GM18520 (cell line): ENCODE results near the gene SUMO4.

Source experiments
- ATAC-seq: cut with Tn5 transposase; IDR thresholded peaks from one replicate; pipeline ENCODE4 v1.9.1; 2021; ENCODE audit not compliant: unreplicated experiment

The SUMO4 gene

GRCh38 chr6:149400050-149400449 is at the start of gene SUMO4:
Gene SUMO4 (plus strand): TSS chr6:149400262. CDS start chr6:149400392, 130 bp downstream.
- no peak for ATAC-seq

DNA sequence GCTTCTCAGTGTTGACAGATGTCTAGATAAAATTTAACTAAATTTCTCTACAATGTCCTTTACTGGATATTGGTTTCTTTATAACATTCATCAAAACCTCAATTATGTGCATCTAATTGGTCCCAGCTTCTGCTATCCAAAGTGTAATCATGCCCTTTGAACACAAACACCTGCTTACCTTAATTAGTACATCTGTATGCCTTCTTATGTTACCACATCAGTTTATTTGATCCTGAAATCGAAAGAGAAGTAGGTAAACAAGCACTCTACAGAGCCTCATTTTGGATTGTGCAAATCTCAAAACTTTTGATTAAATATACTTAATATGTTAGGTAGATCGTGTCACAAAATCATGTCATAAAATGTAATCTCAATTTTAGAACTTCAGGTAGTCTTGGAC is 46.1 kb upstream of the SUMO4 start:
- no peak for ATAC-seq

DNA sequence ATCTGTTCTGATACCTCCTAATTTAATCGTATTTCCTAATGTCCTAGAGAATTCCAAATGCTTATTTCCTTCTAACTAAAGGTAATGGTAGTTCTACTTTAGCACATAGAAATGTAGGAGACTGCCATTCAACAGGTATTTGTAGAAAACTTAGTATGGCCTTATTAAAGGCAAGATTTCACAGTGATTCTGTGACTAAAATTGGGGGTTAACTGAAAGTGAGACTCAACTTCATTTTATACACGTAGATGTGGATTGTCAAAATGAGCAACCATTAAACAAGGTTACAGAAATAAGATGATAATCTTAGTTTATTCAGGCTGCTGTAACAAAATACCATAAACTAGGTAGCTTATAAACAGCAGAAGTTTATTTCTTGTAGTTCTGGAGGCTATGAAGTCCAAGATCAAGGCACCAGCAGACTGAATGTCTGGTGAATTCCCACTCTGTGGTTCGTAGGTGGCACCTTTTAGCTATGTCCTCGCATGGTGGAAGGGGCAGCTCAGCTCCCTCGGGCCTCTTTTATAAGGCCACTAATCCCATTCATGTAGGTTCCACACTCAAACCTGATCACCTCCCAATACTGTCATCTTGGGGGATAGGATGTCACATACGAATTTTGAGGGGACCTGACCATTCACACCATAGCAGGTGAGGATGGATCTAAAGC is 43.8 kb upstream of the SUMO4 start:
- ATAC-seq: no peak

DNA sequence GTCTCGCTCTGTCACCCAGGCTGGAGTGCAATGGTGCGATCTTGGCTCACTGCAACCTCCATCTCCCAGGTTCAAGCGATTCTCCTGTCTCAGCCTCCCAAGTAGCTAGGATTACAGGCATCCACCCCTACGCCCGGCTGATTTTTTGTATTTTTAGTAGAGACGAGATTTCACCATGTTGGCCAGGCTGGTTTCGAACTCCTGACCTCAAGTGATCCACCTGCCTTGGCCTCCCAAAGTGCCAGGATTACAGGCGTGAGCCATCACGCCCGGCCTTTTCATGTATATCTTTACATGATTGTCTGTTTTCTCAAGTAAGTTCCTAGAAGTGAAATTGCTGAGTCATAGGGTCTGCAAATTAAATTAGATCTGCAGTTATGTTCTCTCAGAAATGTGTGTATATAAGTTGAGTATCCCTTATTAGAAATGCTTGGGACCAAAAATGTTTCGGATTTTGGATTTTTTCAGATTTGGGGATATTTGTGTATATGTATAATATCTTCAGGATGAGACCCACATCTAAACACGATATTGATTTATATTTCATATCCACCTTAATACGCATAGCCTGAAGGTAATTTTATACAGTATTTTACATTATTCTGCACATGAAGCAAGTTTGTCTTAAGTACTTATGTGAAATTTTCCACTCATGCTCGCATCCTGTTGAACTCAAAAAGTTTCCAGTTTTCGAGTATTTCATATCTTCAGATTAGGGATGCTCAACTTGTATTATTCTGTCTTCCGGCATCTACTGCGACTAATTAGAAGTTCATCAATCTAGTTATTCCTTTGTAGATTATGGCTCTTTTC is 42.1 kb upstream of the SUMO4 start:
- ATAC-seq: no peak

DNA sequence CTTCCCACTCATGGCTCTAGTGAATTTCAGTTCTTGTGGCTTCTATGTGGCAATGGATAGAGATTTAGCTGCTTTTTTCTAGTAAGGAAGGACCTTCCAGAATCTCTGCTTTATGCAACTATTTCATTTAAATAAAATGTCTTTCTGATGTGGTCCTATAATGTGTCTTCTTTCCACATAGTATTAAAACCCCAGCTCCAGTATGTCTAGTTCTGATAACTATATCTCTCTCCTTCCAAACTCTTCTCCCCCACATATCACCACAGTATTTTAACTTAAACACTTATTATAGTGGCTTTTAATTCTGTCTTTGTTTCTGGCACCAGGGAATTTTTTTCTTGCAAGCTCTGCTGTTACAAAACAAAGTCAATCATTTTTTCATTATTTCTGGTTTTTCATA is 40.6 kb upstream of the SUMO4 start:
- ATAC-seq: no peak

- no peak for ATAC-seq
Measured at GRCh38 chr6:149360536-149360935, 39.5 kb upstream of the SUMO4 start.

DNA sequence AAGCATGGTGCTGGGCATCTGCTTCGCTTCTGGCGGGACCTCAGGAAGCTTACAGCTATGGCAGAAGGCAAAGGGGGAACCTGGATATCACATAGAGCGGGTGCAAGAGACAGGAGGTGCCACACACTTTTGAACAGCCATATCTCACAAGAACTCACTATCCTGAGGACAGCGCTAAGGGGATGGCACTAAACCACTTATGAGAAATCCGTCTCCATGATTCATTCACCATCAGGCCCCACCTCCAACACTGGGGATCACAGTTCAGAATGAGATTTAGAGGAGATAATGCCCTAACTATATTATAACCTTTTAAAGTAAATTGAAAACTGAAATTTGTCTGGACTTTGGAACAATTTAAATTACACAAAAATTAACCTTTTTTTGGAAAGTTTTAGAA is 37.8 kb upstream of the SUMO4 start:
- ATAC-seq: no peak

GRCh38 chr6:149363154-149363553 is 36.9 kb upstream of the SUMO4 start:
- no peak for ATAC-seq

DNA sequence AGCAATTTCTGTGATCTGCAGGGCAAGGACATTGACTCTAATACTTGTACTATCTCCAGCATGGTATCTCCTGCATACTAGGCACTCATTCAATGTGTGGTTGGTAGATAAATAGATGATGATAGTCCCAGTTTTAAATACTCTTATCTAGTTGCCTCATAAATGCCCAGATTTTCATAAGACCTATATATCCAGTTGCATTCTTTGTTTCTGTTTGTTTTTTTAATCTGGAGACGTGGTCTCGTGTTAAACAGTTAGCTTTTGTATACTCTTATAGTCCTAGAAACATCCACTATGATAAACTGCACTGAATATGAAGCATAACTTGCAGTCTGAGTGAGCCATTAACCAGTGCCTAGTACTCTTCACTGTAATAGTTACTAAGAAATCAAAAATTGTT is 35.5 kb upstream of the SUMO4 start:
- no peak for ATAC-seq

- ATAC-seq: no peak
Measured at GRCh38 chr6:149365197-149365596, 34.9 kb upstream of the SUMO4 start.

GRCh38 chr6:149366267-149366921 is 33.7 kb upstream of the SUMO4 start:
- ATAC-seq: no peak

GRCh38 chr6:149368065-149368464 is 32.0 kb upstream of the SUMO4 start:
- no peak for ATAC-seq

DNA sequence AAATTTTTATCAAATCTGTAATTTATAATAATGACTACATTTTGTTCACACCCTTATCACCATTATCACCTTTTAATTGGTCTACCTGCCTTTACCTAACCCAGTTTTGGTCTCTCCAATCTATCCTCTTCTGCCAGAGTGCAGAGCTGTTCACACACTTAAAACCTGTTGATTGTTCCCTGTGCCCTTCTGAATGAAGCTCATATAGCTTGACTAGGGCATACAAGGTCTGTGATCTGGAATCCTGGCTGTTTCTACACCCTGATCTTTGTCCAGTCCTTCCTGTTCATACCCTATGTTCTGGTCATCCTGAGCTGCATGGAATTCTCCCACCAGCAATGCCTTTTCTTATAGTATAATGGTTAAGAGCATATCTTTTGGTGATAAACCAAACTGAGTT is 28.9 kb upstream of the SUMO4 start:
- ATAC-seq: no peak

GRCh38 chr6:149372062-149372461 is 28.0 kb upstream of the SUMO4 start:
- no peak for ATAC-seq

DNA sequence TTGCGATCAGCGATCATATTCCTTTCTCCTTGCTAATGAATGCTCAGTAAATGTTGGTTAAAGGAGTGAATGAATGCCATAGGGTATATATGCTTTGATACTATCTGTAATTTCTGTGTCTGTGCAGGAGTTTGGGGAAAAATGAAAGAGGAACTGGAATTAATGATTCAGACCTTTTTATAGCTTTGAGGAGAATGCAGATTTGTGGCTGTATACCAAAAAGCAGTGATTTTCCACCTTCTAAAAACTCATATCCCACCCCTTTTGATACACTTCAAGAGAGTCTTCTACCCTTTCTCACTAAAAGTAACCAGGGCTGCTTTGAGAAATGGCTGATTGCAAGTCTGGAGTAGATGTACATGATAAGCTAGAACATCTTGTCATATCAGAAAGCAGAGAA is 26.6 kb upstream of the SUMO4 start:
- ATAC-seq: no peak

GRCh38 chr6:149379977-149380376 is 20.1 kb upstream of the SUMO4 start:
- ATAC-seq: no peak

DNA sequence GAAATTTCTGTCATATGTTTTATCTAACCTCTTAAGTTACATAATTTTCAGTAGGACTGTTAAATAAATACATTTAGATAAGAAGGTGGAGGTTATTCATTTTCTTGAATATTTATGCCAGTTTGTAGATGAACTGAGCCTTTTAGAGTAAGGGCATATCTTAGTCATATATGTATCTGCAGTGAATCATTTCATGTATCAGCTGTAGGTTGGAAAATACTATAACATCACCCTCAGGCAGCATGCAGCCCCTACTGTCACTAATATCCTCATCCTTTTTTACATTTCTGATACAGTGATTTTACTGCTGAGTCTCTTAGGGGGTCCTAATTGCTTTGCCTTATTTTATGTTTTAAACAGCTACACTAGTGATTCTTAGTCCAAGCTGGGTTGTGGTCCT is 19.5 kb upstream of the SUMO4 start:
- no peak for ATAC-seq

GRCh38 chr6:149383371-149383770 is 16.7 kb upstream of the SUMO4 start:
- ATAC-seq: no peak

DNA sequence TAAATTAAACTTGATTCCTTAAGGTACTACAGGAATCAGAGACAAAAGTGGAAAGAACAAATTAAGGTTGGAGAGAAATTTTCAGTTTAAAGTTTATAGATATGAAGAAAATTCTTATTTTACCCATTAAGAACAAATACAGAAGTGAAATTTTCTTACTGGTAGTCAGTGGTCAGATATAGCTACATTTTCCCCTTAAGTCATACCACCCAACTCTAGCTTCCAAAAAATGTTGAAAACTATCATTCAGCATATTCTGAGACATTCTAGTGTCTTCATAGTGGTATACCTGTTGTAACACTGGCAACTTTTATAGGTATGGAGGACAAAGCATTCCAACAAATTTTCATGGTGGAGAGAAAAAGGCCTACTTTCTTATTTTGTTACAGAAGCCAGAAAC is 15.6 kb upstream of the SUMO4 start:
- no peak for ATAC-seq

DNA sequence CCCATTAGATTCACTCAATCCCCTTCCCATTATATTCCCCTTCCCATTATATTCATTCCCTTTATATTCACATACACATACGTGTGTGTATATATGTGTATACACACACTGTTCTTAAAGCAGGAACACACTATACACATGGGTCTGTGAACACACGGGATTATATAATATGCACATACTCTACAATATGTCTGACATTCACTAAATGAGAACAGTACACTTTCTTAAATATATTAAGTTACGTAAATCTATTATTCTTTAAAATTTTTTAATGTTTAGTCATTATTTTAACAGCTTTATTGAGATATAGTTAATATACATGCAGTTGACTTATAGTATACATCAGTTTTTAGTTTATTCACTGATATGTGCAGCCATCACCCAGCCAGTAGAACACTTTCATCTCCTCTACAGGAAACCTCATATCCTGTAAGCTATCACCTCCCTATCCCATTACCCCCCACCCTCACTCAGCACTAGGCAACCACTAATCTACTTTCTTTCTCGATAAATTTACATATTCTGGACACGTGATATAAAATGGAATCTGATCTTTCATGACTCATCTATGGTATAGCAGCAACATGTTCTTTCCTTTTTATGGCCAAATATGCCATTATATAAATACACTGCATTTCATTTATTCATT is 13.9 kb upstream of the SUMO4 start:
- no peak for ATAC-seq

DNA sequence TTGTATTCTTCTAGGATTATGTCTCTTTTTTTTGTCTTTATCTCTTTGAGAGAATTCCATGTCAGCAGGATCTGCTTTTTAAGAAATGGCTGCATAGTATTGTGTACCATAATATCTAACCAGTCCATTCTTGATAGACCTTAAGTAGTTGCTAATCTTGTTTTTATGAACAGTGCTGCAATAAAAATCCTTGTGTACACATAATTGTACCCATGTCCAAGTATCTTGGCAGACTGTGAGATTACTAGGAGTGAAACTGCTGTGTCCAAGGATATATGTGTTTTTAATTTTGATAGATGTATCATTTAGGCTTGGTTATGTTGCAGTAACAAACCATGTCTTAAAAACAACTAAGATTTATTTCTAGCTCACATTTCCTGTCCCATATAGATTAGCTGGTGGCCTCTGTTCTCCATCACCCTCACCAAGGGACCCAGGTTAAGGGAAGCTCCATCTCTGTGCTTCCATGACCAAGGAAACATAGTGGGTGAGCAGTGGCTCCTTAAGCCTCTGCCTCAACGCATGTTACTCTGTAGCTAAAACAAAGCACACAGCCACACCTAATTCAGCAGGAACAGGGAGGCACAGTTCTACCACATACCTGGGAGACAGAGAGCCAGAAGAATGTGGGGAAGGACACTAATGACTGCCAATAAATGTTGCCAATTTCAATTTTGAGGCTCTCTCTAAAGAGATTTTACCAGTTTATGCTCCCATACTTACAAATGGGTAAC is 12.1 kb upstream of the SUMO4 start:
- ATAC-seq: no peak
